Inflammatory macrophage treated with lipopolysaccharide for 4 hours (primary cell): ENCODE results near the gene WDR37.
"Not testable (repeated sequence)": the region's sequence is repeated elsewhere in the genome, so short reads cannot be mapped to it uniquely, and the experiment has no call there.

Experiments
- DNase-seq: peaks from one replicate; pipeline ENCODE4 v3.0.0-alpha.2; 2020

WDR37 gene

DNA sequence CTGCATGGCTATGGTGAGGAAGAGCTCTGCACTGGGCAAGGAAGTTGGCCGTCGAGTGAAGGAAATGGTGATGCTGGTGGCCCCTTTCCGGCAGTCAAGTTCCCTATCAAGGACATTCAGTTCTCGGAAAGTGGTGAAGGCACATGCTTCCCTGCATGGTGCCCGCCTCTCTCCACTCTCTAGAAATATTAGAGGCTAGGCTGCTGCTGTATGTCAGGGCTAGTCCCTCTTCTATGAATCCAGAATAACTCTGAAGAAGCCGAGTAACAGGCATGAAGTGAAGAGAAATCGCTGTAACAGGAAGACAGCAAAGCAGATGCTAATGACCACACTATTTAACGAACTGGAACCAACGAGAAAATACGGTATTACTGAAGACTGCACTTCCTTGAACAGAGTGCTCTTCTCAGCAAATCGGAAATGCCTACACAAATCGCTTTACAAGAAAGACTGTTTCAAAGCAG lies 12.6 kb upstream of the WDR37 start:
- peak; percentile 52 for DNase-seq

DNA sequence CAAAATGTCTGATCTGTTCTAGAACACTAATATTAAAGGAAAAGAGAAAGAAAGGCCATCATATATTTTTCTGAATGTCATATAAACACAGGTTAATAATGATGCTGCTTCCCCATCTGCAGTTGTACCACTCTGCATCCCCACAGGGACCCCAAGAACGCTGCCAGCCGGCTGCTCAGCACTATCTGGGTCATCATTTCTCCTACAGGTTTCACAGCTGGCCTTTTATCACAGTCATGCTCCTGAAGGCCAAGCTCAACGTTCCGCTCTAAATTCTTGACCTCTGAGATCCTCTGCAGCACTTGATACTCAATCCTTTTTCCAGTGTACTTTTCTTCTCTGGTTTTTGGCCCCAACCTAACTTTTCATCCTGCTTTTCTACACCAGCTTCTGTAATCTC lies 12.0 kb upstream of the WDR37 start:
- no peak for DNase-seq

DNA sequence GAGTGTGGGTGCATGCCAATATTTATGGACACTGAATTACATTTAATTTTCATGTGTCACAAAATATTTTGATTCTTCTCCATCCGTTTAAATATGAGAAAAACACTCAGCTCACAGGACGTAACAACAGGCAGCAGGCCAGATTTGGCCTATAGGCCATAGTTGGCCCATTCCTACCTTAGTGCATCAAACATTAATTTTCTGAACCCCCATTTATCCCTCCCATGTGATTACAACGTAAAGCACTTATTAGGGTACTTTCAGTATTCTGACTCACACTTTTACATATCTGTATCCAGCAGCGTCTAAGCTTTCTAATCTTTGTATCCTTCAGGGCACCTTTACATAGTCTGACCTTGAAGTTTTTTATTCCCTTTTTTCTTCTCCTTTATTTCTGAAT lies 11.2 kb upstream of the WDR37 start:
- no peak for DNase-seq

DNA sequence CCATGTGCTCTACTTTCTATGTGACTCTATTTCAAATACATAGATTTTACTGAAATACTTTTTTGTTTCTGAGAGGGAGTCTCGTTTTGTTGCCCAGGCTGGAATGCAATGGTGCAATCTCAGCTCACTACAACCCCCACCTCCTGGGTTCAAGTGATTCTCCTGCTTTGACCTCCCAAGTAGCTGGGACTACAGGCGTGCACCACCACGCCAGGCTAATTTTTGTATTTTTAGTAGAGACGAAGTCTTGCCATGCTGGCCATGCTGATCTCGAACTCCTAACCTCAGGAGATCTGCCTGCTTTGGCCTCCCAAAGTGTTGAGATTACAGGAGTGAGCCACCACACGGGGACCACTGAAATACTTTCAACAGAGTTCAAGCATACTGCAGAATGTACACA lies 10.8 kb upstream of the WDR37 start:
- DNase-seq, result no peak

DNA sequence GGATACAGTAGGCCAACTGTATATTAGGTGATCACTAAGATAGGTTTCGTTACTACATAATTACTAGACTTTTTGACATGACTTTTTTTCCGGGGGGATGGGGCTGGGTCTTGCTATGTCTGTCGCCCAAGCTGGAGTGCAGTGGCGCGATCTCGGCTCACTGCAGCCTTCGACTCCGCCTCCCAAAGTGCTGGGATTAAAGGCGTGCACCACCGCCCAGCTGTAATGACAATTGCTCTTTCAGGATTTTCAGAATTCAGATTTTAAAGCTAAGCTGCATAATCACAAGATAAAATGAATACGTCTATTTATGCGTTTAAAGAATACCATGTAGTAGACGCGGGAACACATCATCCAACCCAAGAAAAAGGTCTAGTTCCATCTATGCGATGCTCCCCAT lies 8.2 kb upstream of the WDR37 start:
- DNase-seq, result no peak

DNA sequence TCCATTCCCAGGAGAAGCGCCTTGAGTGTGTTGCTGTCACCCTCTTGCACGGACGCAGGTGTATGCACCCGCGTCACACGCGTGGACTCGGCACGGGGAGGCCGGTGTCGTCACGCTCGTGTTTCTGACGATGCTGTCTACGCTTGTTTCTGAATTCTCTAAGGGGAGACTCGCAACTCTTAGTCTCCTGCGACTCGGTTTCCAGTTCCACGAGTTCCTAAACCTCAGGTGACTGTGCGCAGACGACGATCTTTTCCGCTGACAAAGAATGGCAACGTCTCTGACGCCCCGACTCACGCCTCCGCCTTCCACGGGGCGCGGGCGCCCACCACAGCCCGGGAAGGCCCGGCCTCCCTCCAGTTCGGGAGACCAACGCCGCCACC lies 7.8 kb upstream of the WDR37 start:
- DNase-seq, result peak; percentile 54

DNA sequence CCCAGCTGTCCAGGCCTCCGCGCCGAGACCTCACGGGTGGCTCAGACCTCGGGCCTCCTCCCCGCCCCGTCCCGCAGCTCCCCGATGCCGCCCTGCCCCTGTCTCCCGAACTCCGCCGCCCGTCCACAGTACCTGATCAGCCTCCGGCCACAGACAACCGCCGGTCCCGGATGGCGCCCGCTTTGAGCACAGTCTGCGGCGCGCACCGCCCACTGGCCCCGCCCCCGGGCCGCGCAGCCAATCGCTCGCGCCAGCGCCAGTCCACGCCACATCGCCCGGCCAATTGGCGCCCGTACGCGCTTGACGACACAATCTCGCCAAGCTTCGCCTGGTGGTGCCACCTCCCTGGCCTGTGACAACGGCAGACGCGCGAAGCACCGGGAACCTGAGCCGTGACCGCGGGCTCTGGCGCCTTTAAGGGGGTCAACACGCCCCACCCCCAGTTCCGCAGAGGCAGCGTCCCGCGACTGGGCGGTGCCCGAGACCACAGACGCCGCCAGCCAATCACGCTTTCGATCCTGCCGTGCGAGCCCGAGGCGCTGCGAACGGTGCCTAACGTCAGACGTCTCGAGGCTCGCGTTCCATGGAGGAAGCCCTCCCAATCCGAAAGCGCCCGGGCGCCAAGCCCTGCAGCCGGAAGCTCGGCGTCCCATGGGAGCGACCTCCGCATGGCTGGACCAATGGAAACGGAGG lies 7.3 kb upstream of the WDR37 start, which contains the start of gene IDI1:
Gene IDI1 (minus strand): TSS at position 388 of the 693 bp plus-strand sequence. CDS start 116 bp downstream, at position 272.
- DNase-seq, result peak; percentile 99

DNA sequence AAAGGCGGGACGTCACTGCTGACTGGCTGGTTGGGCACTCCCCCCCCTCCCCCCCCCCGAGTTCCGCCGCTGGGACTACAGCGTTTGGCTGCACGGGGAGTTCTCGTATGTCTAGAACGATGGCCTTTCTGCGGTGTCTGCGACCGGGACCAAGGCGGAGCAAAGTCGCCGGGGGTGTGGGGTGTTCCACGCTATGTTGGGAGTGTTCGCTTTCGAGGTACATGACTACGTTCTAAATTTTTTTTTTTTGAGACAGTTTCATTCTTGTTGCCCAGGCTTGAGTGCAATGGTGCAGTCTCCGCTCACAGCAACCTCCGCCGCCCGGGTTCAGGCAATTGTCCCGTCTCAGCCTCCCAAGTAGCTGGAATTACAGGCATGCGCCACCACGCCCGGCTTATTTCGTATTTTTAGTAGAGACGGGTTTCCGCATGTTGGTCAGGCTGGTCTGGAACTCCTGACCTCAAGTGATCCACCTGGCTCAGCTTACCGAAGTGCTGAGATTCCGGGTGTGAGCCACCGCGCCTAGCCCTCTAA lies 6.7 kb upstream of the WDR37 start:
- DNase-seq, result peak; percentile 19

DNA sequence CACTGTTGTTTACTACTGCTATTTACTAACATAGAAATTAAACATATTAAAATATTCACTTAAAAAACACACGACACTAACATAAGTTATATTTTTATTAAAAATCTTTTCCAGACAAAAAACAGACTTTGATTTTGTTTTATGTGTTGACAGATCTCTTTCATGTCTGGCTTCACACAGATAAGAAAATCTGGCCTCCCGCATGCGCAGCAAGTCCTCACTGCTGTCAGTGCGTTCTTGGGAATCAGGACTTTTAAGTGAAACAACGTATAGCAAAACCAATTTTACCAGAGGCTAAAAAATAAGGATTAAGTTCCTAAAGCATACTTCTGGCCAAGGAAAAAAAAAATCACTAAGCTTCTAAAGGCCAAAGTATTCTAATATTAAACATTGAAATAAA lies 6.0 kb upstream of the WDR37 start:
- no peak for DNase-seq

DNA sequence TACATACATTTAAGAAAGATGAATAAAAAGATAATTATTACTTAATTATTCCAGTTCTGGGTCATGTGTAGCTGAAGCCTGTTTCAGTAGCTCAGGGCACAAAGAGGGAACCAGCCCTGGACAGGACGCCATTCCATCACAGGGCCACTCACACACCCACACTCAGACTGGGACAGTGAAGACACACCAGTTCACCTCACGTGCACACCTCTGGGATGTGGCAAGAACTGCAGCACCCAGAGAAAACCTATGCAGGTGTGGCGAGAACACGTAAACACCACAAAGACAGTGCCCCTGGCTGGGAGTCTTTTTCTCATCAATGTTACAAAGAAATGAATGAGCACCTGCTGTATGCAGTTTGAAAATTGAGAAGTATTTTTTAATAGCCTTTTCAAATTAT lies 5.6 kb upstream of the WDR37 start:
- DNase-seq, result peak; percentile 56

DNA sequence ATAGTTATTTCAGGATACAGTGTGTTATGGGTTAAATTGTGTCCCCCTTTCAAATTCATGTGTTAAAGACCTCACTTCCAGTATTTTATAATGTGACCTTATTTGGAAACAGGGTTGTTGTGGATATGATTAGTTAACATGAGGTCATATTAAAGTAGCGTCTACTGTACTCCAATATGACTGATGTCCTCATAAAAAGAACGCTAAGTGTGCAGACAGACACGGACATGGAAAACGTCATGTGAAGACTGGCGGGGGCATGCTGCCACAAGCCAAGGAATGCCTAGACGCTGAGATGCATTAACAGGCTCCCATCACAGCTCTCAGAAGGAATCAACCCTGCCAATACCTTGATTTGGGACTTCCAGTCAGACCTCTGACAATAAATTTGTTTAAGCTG lies 1.5 kb upstream of the WDR37 start:
- no peak for DNase-seq

DNA sequence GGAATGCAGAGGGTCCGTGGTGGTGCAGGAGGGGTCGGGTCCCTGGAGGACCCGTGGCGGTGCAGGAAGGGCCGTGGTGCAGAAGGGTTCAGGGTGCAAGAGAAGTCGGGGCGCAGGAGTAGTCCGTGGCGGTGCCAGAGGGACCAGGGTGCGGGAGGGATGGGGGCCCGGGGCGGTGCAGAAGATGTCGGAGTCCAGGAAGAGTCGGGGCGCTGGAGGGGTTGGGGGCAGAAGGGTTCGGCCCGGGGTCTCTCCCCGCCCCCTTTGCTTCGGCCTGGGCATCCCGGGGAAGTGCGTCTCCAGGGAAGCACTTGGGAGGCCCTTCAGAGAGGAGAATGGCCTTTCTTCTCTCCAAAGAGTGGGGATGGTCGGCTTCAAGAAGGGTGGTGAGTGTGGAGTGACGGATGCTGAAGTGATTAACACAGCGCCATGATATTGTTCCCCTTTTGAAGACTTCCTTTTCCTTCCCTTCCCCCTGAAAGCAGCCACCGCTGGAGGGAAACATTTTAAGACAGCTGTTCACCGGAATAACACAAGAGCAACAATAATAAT lies 997 bp downstream of the WDR37 start:
- peak; percentile 80 for DNase-seq

DNA sequence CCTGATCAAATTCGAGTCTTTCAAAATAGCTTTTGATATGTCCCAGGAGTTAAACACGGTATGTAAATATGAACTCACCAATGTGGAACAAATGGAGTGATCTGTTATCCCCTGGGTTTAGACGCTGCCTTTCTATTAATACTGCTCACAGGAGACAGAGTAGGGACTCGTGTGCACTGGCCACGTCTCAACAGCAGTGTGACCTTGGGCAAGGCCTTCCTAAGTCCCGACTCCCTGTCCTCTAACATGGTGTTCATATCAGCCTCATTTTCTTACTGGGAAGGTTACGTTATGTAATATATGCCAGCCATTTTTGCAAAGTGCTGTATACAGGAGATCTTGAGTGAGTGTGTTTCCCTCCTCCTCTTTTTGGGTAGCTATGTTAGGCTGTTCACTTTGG lies 1.8 kb downstream of the WDR37 start:
- DNase-seq, result no peak

DNA sequence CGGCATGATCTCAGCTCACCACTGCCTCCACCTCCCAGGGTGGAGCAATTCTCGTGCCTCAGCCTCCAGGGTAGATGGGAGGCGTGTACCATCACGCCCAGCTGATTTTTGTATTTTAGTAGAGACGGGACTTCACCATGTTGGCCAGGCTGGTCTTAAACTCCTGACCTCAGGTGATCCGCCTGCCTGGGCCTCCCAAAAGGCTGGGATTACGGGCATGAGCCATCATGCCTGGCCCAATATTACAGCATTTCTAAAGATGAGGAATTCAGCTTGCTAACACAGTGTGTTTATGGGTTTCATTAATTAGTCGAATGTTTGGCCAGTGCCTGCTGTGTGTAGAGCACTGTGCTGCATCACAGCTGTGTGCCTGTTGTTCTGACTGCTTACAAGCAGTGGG lies 3.7 kb downstream of the WDR37 start:
- no peak for DNase-seq

DNA sequence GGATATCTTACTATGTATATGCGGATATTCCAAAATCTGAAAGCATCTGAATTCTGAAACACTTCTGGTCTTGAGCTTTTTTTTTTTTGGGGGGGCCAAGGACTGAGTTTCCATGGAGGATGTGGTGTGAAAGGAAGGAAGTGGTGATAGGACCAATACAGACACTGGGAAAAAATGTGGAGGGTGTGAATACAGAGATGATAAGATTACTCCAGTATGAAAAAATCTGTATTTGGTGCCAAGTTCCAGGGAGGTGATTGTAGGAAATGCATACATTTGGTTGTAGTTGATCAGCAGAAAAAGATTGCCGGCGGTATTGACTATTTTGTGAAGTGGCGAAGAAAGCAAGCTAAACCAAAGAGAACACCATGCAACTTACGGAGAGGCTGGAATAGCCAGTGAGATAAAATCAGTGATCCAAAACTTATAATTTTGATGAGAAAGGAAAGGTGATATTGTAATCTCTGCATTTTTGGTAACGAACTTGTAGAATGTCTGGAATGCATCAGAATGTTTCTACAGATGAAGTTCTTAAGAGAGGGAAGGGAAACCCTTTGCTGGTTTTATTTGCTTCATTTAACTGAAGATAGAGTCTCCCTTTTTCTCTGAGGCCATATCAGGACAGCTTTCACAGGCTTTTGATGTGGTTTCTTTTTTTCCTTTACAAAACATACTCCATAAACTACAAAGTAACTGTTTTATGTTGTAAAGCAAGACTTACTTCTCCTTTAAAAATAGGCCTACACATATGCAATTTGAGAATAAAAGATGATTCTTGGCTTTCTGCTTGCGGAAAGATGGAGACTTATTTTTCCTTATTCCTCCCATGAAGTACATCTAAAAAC lies 6.0 kb downstream of the WDR37 start:
- no peak for DNase-seq

DNA sequence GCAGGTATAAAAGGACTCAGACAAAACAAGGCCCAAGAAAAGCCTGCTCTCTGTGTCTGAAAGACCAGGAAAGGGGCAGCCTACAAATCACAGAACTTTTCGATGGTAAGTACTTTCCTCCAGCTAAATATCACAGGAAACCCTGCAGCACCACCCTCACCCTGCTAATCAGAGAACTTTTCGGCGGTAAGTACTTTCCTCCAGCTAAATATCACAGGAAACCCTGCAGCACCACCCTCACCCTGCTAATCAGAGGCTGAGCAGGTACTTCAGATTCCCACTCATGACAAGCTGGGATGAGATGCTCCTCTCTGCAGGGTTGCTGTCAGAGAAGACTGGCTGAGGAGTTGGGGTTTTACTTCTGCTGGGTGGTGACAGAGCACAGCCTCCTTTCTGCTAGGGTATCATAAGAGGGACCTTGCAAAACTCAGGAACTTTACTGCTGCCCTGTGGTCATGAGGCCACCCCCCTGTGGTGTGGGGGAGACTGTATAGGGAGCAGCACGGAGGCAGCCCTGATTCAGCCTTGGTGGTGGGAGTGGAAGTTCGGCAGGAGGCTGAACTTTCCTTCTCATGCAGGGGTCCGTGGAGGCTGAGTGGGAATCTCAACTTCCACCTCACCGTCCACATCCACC lies 7.2 kb downstream of the WDR37 start:
- peak; percentile 50 for DNase-seq

DNA sequence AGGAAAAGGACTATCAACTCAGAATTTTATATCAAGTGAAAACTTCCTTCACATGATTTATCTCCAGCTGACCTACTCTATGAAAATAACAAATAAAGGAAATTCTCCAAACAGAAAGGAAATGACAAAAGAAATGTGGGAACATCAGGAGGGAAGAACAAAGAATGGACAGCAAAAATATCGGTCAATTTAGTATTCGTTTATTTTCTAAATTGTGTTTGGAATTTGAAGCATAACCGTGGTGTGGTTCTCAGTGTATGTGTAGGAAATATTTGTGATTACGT lies 8.7 kb downstream of the WDR37 start:
- no peak for DNase-seq

DNA sequence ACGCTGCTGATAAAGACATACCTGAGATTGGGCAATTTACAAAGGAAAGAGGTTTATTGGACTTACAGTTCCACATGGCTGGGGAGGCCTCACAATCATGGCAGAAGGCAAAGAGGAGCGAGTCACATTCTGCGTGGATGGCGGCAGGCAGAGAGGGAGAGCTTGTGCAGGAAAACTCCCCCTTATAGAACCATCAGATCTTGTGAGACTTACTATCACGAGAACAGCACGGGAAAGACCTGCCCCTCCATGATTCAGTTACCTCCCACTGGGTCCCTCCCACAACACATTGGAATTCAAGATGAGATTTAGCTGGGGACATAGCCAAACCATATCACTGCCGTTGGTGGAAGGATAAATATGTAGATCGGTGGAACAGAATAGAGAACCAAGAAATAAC lies 10.5 kb downstream of the WDR37 start:
- not testable (repeated sequence) for DNase-seq

DNA sequence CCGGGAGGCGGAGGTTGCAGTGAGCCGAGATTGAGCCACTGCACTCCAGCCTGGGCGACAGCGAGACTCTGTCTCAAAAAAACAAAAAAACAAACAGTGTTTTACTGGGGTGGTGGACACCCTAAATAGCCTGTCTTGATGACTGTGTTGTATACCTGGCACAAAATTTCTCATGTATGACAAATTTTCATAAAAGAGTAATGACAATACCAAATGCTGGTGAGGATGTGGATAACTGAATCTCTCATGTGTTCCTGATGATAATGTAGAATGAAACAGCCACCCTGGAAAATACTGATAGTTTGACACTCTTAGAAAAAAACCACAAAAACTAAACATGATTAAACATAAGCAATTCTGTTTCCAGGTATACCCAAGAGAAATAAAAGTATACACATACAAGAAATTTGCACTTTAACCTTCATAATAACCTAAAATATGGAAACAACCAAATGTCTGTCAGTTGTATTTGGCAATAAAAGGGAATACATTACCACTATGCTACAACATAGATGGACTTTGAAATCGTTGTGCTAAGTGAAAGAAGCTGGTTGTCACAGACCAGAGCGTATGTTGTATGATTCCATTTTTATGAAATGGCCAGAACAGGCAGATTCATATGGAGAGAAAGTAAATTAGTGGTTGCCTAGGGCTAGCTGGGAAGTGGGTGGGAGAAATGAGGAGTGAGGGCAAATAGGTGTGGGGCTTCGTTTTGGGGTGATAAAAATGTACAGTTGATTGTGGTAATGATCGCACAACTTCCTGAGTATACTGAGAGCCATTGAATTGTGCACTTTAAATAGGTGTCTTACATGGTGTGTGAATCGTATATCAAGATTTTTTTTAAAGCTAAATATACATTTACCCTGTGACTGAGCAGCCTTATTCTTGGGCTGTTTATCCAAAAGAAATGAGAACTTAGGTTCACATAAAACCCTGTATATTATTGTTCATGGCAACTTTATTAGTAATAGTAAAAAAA lies 12.5 kb downstream of the WDR37 start:
- DNase-seq, result no peak

DNA sequence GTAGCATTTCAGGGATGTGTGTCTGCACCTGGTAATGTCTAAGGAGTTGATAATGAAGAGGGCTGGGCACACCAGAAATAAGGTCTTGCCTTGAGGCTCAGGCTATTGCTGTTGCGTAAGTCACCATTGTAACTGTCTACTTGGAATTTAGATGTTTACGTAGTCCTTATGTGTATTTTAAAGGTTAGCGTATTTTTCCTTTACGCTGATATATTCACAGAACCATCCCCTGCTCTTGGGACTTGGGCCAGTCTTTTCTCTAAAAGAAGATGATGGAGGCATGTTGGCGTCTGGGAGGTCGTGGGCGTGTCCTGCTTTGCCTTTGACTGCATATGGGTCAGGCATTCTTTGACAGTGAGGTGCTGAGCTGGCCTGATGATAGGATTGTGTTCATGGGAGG lies 14.7 kb downstream of the WDR37 start:
- no peak for DNase-seq

DNA sequence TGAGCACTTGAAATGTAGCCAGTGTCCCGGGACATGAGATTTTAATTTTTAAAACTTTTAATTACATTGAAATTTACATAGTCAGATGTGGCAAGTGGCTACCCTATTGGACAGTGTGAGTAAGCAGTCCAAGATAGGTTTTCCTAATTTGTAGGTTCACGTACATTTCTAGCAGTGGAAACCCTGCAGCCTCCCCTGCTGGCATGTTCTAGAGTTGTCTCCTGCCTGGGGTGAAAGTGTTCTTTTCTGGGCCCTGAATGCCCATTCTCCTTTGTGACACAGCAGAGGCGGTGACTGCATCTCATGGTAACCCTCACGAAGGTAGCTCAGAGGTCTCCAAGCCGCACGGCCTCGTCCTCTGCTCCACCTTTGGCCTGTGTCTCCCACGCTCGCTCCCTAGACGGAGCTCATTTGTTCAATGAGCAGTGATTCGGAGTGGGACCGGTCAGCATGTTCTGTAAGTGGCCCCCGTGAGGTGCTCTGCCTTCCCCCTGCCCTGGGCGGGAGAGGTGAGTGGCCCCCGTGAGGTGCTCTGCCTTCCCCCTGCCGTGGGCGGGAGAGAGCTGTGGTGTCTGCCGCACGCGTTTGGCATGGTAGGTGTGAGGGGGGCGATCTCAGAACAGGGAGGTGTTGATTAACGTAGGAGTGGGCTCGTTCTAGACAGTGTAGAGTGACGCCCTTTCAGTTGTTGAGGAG lies 18.0 kb downstream of the WDR37 start:
- DNase-seq, result no peak
